Amniotic epithelial cell (primary cell): ENCODE measurements around the gene POLRMT.
"Not testable (repeated sequence)": the region's sequence is repeated elsewhere in the genome, so short reads cannot be mapped to it uniquely, and the experiment has no call there.

ENCODE experiments used
- DNase-seq: peaks from one replicate; pipeline ENCODE4 v3.0.0-alpha.2; 2010; ENCODE audit warnings: low read depth

Gene POLRMT

GRCh38 chr19:647566-648284, 14.4 kb upstream of the POLRMT start:
- no peak for DNase-seq

- no peak for DNase-seq
Measured at GRCh38 chr19:646779-647565, 13.6 kb upstream of the POLRMT start.

GRCh38 chr19:645912-646778, 12.8 kb upstream of the POLRMT start:
- no peak for DNase-seq

- no peak for DNase-seq
Measured at GRCh38 chr19:644789-645188, 11.5 kb upstream of the POLRMT start.

- DNase-seq: no peak
Measured at GRCh38 chr19:644363-644762, 11.0 kb upstream of the POLRMT start.

- DNase-seq: no peak
Measured at GRCh38 chr19:643736-644135, 10.4 kb upstream of the POLRMT start.

- no peak for DNase-seq
Measured at GRCh38 chr19:642767-643727, 9.7 kb upstream of the POLRMT start.

GRCh38 chr19:641702-642101, 8.4 kb upstream of the POLRMT start:
- DNase-seq: no peak

GRCh38 chr19:640606-641189, 7.4 kb upstream of the POLRMT start:
- no peak for DNase-seq

GRCh38 chr19:640161-640558, 6.8 kb upstream of the POLRMT start:
- no peak for DNase-seq

GRCh38 chr19:639253-640160, 6.2 kb upstream of the POLRMT start, which contains the start of gene FGF22:
Gene FGF22, plus strand, starts transcription at chr19:639879. Its CDS starts 47 bp downstream, at chr19:639926.
- peak; percentile 71 for DNase-seq

GRCh38 chr19:638906-639252, 5.5 kb upstream of the POLRMT start:
- no peak for DNase-seq

- no peak for DNase-seq
Measured at GRCh38 chr19:634975-635652, 1.8 kb upstream of the POLRMT start.

- no peak for DNase-seq
Measured at GRCh38 chr19:633786-634639, 676 bp upstream of the POLRMT start.

GRCh38 chr19:632579-633067, 714 bp downstream of the POLRMT start:
- DNase-seq: peak; percentile 47

- no peak for DNase-seq
Measured at GRCh38 chr19:629961-630714, 3.2 kb downstream of the POLRMT start.

GRCh38 chr19:629515-629914, 3.8 kb downstream of the POLRMT start:
- DNase-seq: not testable (repeated sequence)
